Kasumi-1 (cell line): ENCODE data around the gene LGR4.
"Not testable (repeated sequence)": the region's sequence is repeated elsewhere in the genome, so short reads cannot be mapped to it uniquely, and the experiment has no call there.

Experiments used
- DNase-seq, 2 experiments: peaks; one replicate each; lab custom pipeline; 2025; lab: John Stamatoyannopoulos, UW

LGR4 gene

DNA sequence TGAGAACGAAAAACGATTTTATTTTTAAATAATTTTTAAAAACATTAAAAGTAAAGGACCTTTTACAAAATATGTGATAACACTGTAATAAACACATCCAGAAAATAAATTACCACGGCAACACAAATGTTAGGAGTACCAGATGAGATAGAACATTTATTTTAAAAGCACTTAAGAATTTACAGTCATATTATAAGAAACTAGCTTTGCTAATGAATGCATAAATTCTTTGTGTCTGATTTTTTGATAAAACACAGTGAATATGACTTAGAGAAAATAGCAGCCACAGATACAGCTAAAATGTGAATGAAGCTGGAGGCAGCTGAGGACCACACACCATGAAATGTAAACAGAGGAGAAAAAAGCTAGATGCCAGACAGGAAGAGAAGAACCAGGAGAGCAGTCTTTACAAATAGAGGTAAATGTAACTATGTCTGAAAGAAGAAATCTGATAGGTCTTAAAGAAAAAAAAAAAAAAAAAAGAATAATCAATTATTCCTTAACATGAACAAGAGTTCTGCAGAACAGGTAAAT is 124.2 kb downstream of the LGR4 start:
- no peak for DNase-seq

DNA sequence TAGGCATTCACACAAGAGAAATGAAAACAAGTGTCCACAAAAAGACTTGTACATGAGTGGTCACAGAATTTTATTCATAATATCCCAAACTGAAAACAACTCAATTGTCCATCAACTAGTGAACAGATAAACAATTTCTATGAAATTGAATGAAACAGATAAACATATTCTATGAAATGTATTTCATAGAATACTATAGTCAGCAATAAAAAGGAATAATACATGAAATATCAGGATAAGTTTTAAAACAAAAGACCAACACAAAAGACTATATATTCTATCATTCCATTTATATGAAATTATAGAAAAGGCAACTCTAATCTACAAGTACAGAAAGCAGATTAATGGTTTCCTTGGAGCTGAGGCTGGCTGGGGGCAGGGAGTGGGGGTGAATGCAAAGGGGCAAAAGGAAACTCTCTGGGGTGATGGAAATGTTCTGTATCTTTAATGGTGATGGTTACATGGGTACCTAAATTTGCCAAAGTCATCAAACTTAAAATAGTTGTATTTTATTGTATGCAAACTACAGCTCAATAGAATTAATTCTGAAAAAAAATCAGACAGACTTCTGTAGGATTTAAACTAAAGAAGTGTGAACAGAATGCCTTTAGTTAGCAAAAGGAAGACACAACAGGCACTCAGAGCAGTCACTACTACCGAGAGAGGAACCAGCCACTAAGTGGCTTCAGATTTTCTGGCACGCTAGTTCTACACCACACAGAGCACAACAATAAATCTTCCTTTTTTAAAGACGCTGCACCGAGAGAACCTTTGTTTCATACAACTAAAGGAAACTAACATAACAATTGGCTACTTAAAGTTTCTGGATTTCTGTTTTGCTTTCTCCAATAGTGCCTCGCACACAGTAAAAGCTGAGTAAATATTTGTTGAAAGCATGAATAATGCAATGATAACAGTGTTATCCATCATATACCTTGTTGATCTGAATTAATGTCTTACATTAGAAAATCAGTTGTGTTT is 124.9 kb downstream of the LGR4 start:
- no peak for DNase-seq

DNA sequence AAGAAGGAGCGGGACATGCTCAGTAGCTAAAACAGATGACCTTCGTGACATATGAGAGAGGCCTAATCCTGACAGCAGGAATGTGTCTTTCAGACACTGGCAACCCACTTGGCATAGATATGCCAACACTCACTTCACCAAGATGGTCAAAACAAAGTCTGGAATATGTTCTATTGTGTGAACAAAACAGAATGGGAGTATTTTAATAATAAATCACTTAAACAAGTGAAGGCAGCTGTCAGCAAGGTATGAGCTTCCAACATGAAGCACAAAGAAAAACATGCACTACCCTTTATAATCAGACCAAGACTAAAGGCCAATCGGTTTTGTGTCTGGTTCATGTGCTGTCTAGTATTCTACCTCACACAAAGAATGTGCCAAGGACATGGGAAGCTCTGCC is 132.6 kb downstream of the LGR4 start:
- no peak for DNase-seq

DNA sequence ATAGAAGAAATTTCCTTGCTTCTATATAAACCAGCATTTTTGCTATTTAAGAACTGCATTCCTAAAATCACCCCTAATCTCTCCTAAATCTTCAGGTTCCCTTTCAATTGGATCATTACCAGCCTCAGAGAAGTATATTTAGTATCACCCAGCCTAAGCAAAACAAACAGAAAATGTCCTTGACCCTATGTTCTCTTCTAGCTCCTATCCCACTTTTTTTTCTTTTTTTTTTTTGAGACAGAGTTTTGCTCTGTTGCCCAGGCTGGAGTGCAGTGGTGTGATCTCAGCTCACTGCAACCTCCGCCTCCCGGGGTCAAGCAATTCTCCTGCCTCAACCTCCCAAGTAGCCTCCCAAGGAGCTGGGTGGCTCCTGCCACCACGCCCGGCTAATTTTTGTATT is 137.8 kb downstream of the LGR4 start:
- not testable (repeated sequence) for DNase-seq

DNA sequence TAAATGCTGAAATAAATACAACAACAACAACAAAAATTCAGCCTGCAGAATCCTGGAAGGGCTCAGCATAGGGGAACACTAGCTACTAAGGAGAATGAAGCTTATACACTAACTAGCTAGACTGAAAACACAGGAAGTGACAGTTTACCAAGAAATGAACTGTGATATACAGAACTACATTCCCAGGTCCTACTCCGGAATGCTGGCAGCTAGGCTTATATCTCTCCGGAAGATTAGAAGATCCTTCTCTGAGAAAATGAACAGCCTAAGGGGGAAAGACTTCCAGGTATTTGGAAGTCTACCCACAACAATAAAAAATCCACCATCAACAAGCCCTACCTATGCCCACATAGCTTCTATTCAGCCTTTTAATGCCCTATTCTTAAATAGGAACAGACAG is 140.6 kb downstream of the LGR4 start:
- no peak for DNase-seq

DNA sequence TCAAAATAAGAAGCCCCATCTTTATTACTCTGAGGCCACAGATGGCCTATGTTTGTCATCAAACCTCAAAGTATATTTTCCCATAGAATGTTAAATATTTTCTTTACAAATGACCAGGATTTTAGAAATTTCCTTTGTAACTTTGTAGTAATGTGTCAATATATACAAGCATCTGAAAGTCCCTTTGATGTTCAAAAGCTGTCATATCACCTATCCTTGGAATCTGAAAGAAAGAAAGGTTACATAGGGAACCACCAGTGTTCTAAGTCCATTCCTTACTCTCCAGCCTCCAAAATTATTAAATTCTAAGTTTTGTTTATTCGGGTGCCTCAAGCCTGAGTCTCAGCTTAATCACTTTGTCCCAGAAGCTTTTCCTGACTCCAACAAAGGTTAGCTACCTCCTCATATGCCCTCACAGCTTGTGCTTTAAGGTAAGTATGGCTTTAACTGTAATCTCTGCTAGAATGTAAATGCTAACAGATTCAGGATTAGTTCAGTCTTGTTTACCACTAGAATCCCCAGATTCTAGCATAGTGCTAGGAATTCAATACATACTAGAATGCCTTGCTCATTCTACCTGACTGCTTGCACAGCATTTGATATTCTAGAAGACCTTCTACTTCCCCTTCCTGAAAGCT is 141.8 kb downstream of the LGR4 start:
- DNase-seq: no peak

DNA sequence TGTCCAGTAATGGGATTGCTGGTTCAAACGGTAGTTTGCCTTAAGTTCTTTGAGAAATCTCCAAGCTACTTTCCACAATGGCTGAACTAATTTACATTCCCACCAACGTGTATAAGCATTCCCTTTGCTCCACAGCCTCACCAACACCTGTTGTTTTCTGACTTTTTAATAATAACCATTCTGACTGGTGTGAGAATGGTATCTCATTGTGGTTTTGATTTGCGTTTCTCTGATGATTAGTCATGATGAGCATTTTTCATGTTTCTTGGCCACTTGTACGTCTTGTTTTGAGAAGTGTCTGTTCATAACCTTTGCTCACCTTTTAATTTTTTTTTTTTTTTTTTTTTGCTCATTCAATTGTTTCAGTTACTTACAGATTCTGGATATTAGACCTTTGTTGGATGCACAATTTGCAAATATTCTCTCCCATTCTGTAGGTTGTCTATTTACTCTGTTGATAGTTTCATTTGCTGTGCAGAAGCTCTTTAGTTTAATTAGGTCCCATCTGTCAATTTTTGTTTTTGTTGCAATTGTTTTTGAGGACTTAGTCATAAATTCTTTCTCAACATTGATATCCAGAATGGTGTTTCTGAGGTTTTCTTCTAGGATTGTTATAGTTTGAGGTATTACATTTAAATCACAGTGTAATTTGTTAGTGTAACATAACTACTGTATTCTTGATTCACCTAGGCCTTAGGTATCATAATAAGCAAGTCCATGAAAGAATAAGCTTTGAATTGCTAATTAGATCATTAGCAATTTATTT is 142.5 kb downstream of the LGR4 start:
- no peak for DNase-seq

DNA sequence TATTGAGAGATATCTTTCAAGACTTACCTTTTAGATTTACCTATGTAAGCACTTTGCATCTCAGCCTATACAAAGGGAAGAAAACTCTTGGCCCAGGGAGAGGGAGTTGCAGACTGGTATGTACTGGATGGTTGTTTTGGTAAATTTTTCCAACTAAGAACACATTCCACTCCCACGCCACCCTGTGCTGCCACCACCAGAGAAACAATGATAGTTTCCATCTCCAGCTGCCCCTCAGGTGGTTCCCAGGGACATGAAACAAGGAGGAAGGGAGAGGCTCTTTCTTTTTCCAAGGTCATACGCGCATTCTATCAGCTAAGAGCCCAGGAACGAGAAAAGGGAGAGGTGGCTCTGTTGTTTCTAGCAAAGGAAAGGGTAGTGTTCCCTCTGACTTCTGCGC is 144.0 kb downstream of the LGR4 start:
- no peak for DNase-seq

DNA sequence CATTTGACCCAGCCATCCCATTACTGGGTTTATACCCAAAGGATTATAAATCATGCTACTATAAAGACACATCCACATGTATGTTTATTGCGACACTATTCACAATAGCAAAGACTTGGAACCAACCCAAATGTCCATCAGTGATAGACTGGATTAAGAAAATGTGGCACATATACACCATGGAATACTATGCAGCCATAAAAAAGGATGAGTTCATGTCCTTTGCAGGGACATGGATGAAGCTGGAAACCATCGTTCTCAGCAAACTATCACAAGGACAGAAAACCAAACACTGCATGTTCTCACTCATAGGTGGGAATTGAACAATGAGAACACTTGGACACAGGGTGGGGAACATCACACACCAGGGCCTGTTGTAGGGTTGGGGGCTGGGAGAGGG is 145.5 kb downstream of the LGR4 start:
- DNase-seq: not testable (repeated sequence)

DNA sequence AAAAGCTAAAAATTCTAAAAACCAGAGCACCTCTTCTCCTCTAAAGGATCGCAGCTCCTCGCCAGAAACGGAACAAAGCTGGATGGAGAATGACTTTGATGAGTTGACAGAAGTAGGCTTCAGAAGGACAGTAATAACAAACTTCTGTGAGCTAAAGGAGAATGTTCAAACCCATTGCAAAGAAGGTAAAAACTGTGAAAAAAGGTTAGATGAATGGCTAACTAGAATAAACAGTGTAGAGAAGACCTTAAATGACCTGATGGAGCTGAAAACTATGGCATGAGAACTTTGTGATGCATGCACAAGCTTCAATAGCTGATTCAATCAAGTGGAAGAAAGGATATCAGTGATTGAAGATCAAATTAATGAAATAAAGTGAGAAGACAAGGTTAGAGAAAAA is 150.4 kb downstream of the LGR4 start:
- DNase-seq: not testable (repeated sequence)

DNA sequence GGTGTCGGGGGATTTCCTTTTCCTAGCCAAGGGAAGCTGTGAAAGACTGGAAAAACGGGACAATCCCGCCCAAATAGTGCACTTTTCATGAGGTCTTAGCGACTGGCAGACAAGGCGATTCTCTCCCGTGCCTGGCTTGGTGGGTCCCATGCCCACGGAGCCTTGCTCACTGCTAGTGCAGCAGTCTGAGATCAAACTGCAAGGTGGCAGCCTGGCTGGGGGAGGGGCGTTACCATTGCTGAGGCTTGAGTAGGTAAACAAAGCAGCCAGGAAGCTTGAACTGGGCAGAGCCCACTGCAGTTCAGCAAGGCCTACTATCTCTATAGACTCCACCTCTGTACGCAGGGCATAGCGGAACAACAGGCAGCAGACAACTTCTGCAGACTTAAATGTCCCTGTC is 151.2 kb downstream of the LGR4 start:
- DNase-seq: not testable (repeated sequence)

DNA sequence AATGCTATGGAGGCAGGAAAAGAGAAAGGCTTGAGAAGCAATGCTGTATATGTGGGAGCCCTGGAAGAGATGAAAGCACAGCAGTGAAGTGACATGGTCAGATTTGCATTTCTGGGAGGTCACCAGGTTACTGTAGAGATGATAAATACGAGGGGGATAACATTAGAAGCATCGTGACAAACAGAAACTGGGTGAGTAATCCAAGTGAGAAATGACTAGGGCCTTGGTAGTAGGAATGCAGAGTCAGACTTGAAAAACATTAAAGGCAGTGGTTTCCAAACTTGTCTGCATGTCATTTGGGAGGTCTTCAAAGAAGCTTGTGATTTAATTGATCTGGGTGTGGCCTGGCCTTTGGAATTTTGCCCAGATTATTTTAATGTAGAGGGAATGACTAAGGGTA is 153.5 kb downstream of the LGR4 start:
- DNase-seq: no peak

DNA sequence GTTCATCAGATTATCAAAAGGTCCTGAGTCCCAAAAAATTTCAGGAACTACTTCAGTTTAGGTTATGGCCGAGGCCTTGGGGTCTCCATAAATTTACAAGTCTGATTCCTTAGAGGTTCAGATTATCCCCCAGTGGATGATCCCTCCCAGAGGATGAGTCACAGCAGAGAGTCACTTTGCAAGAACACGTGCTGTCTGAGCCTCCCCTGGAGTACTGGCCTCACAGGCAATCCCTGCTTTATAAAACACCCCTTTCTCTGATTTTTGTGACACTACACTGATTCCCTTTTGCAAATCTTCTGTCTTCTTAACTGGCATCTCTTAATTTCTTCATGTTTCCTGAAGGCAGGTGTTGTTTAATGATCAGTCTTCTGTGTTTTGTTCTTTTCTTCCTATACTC is 154.8 kb downstream of the LGR4 start:
- DNase-seq: no peak
